ENCODE results near the gene GLCE. TPM values are rescaled to one million over a fixed set of nuclear protein-coding genes. Genes with fewer than 3 reads are reported as not detected.
A peak's percentile ranks its signal among the peaks of the same experiment; 100 is the strongest.

GLCE gene
- polyA plus RNA-seq, 6 donors from 2014 or later: 5.1 to 8.9 (median 6.7) TPM

GRCh38 chr15:69128667-69129311, 31.6 kb upstream of the GLCE start:
- ATAC-seq (ENCODE audit: low read depth in 2 of 2) (no peak), DNase-seq (no peak)
- Mint-ChIP-seq H3K9me3 (no peaks in the 10 kb centered on the region), H3K4me3 (no peak overlapping the region), H3K27me3 (no peaks in the 10 kb centered on the region), H3K27ac (peak overlapping the region in 2 of 6 donors; percentile 5 to 22), H3K4me1 (peaks cover 10 to 20% (median 14%) of the 10 kb centered on the region in 3 donors), H3K36me3 (no peaks in the 10 kb centered on the region)

GRCh38 chr15:69131362-69132220, 28.8 kb upstream of the GLCE start:
- DNase-seq (no peak), ATAC-seq (ENCODE audit: low read depth in 2 of 2) (peak; percentile 76 to 87)
- Mint-ChIP-seq H3K27me3 (peaks cover 0 to 2% (median 0%) of the 10 kb centered on the region in 3 donors), H3K9me3 (no peaks in the 10 kb centered on the region), H3K36me3 (no peaks in the 10 kb centered on the region), H3K27ac (peak overlapping the region in 4 of 6 donors; percentile 19 to 85 (median 66)), H3K4me1 (peaks cover 10 to 20% (median 14%) of the 10 kb centered on the region in 3 donors), H3K4me3 (peak overlapping the region in 6 of 8 donors; percentile 17 to 72 (median 24))

GRCh38 chr15:69132430-69132829, 28.0 kb upstream of the GLCE start:
- ATAC-seq (ENCODE audit: low read depth in 2 of 2) (no peak), DNase-seq (no peak)
- Mint-ChIP-seq H3K27ac (peak overlapping the region in 1 of 6 donors; percentile 85), H3K36me3 (no peaks in the 10 kb centered on the region), H3K27me3 (peaks cover 0 to 10% (median 8%) of the 10 kb centered on the region in 3 donors), H3K9me3 (no peaks in the 10 kb centered on the region), H3K4me1 (peaks cover 10 to 20% (median 14%) of the 10 kb centered on the region in 3 donors), H3K4me3 (peak overlapping the region in 1 of 8 donors; percentile 67)

GRCh38 chr15:69132977-69133861, 27.2 kb upstream of the GLCE start:
- peak overlapping the region in 1 of 6 donors; percentile 80 for H3K27ac Mint-ChIP-seq
- H3K4me1 Mint-ChIP-seq: peaks cover 10 to 20% (median 14%) of the 10 kb centered on the region in 3 donors
- no peak for ATAC-seq (ENCODE audit: low read depth in 2 of 2)
- peak overlapping the region in 1 of 8 donors; percentile 19 for H3K4me3 Mint-ChIP-seq
- H3K9me3 Mint-ChIP-seq: no peaks in the 10 kb centered on the region
- DNase-seq: no peak
- H3K36me3 Mint-ChIP-seq: no peaks in the 10 kb centered on the region
- peaks cover 2 to 15% (median 11%) of the 10 kb centered on the region in 3 donors for H3K27me3 Mint-ChIP-seq

GRCh38 chr15:69133862-69134519, 26.4 kb upstream of the GLCE start:
- Mint-ChIP-seq H3K4me1 (peaks cover 10 to 20% (median 14%) of the 10 kb centered on the region in 3 donors), H3K27ac (peak overlapping the region in 1 of 6 donors; percentile 34), H3K4me3 (peak overlapping the region in 1 of 8 donors; percentile 19), H3K9me3 (no peaks in the 10 kb centered on the region), H3K36me3 (no peaks in the 10 kb centered on the region), H3K27me3 (peaks cover 8 to 23% (median 17%) of the 10 kb centered on the region in 3 donors)
- ATAC-seq (ENCODE audit: low read depth in 2 of 2) (no peak), DNase-seq (no peak)

- H3K27ac Mint-ChIP-seq: peak overlapping the region in 2 of 6 donors; percentile 16 to 40
- no peaks in the 10 kb centered on the region for H3K9me3 Mint-ChIP-seq
- DNase-seq: no peak
- peaks cover 10 to 20% (median 14%) of the 10 kb centered on the region in 3 donors for H3K4me1 Mint-ChIP-seq
- H3K4me3 Mint-ChIP-seq: no peak overlapping the region
- ATAC-seq (ENCODE audit: low read depth in 2 of 2): no peak
- peaks cover 9 to 31% (median 25%) of the 10 kb centered on the region in 3 donors for H3K27me3 Mint-ChIP-seq
- H3K36me3 Mint-ChIP-seq: no peaks in the 10 kb centered on the region
Observed at GRCh38 chr15:69134791-69135190, 25.6 kb upstream of the GLCE start.

GRCh38 chr15:69135499-69135898, 24.9 kb upstream of the GLCE start:
- ATAC-seq (ENCODE audit: low read depth in 2 of 2): no peak
- Mint-ChIP-seq H3K4me1 (peaks cover 10 to 20% (median 14%) of the 10 kb centered on the region in 3 donors), H3K36me3 (no peaks in the 10 kb centered on the region), H3K27ac (no peak overlapping the region), H3K27me3 (peaks cover 15 to 38% (median 31%) of the 10 kb centered on the region in 3 donors), H3K4me3 (no peak overlapping the region), H3K9me3 (no peaks in the 10 kb centered on the region)
- DNase-seq: no peak

- Mint-ChIP-seq H3K27ac (no peak overlapping the region), H3K27me3 (peaks cover 37 to 62% (median 51%) of the 10 kb centered on the region in 3 donors), H3K9me3 (peaks cover 0 to 5% (median 0%) of the 10 kb centered on the region in 7 donors), H3K4me3 (no peak overlapping the region), H3K36me3 (no peaks in the 10 kb centered on the region), H3K4me1 (no peaks in the 10 kb centered on the region)
- ATAC-seq (ENCODE audit: low read depth in 2 of 2) (no peak), DNase-seq (no peak)
Observed at GRCh38 chr15:69138963-69139362, 21.5 kb upstream of the GLCE start.

- H3K9me3 Mint-ChIP-seq: peaks cover 0 to 5% (median 0%) of the 10 kb centered on the region in 7 donors
- H3K4me1 Mint-ChIP-seq: no peaks in the 10 kb centered on the region
- H3K4me3 Mint-ChIP-seq: no peak overlapping the region
- no peak overlapping the region for H3K27ac Mint-ChIP-seq
- DNase-seq (no peak), ATAC-seq (ENCODE audit: low read depth in 2 of 2) (no peak)
- peaks cover 42 to 65% (median 54%) of the 10 kb centered on the region in 3 donors for H3K27me3 Mint-ChIP-seq
- no peaks in the 10 kb centered on the region for H3K36me3 Mint-ChIP-seq
Observed at GRCh38 chr15:69140306-69140705, 20.1 kb upstream of the GLCE start.

- H3K27ac Mint-ChIP-seq: no peak overlapping the region
- H3K9me3 Mint-ChIP-seq: peaks cover 0 to 5% (median 0%) of the 10 kb centered on the region in 7 donors
- H3K27me3 Mint-ChIP-seq: peaks cover 51 to 65% (median 63%) of the 10 kb centered on the region in 3 donors
- no peaks in the 10 kb centered on the region for H3K36me3 Mint-ChIP-seq
- no peak overlapping the region for H3K4me3 Mint-ChIP-seq
- ATAC-seq (ENCODE audit: low read depth in 2 of 2) (no peak), DNase-seq (no peak)
- H3K4me1 Mint-ChIP-seq: no peaks in the 10 kb centered on the region
Observed at GRCh38 chr15:69141286-69141701, 19.1 kb upstream of the GLCE start.

- Mint-ChIP-seq H3K27me3 (peaks cover 51 to 64% (median 61%) of the 10 kb centered on the region in 3 donors), H3K27ac (no peak overlapping the region), H3K9me3 (peaks cover 0 to 5% (median 0%) of the 10 kb centered on the region in 7 donors), H3K4me3 (no peak overlapping the region), H3K36me3 (no peaks in the 10 kb centered on the region), H3K4me1 (no peaks in the 10 kb centered on the region)
- DNase-seq (no peak), ATAC-seq (ENCODE audit: low read depth in 2 of 2) (no peak)
Observed at GRCh38 chr15:69141833-69142232, 18.6 kb upstream of the GLCE start.

GRCh38 chr15:69143756-69144436, 16.5 kb upstream of the GLCE start:
- Mint-ChIP-seq H3K4me3 (no peak overlapping the region), H3K9me3 (peaks cover 0 to 5% (median 0%) of the 10 kb centered on the region in 7 donors), H3K4me1 (no peaks in the 10 kb centered on the region), H3K36me3 (no peaks in the 10 kb centered on the region), H3K27me3 (peaks cover 58 to 70% (median 64%) of the 10 kb centered on the region in 3 donors), H3K27ac (peak overlapping the region in 2 of 6 donors; percentile 70 to 75)
- ATAC-seq (ENCODE audit: low read depth in 2 of 2) (no peak), DNase-seq (no peak)

All from naive B cell (primary cell).